IPS-20b (cell line): Measurements from ENCODE around the gene ATAD3A.
"Not testable (repeated sequence)": the region's sequence is repeated elsewhere in the genome, so short reads cannot be mapped to it uniquely, and the experiment has no call there.

ENCODE experiments used
- H3K27ac ChIP-seq: one replicate; pipeline ENCODE4 v1.5.1; 2013; ENCODE audit warnings: low read length
- H3K27me3 ChIP-seq: 2 replicates; pipeline ENCODE4 v1.6.1; 2013; ENCODE audit warnings: mild to moderate bottlenecking, low read length, inconsistent platforms; ENCODE audit not compliant: insufficient read depth
- H3K36me3 ChIP-seq: 2 replicates; pipeline ENCODE4 v1.6.1; 2013; ENCODE audit warnings: low read depth, mild to moderate bottlenecking, inconsistent platforms, low read length, moderate library complexity; ENCODE audit not compliant: insufficient read depth
- H3K4me1 ChIP-seq: 2 replicates; pipeline ENCODE4 v1.6.1; 2013; ENCODE audit warnings: mild to moderate bottlenecking, control low read depth, inconsistent platforms, low read length, moderate library complexity; ENCODE audit not compliant: insufficient read depth
- H3K4me3 ChIP-seq: 2 replicates; pipeline ENCODE4 v1.5.1; 2013; ENCODE audit warnings: mild to moderate bottlenecking, low read length, inconsistent platforms
- H3K9ac ChIP-seq: 2 replicates; pipeline ENCODE4 v1.6.1; 2013; ENCODE audit warnings: low read depth, mild to moderate bottlenecking, inconsistent platforms, low read length, moderate library complexity
- H3K9me3 ChIP-seq: 2 replicates; pipeline ENCODE4 v1.6.1; 2013; ENCODE audit warnings: mild to moderate bottlenecking, low read depth, low read length, inconsistent platforms; ENCODE audit not compliant: insufficient read depth

Gene ATAD3A

DNA sequence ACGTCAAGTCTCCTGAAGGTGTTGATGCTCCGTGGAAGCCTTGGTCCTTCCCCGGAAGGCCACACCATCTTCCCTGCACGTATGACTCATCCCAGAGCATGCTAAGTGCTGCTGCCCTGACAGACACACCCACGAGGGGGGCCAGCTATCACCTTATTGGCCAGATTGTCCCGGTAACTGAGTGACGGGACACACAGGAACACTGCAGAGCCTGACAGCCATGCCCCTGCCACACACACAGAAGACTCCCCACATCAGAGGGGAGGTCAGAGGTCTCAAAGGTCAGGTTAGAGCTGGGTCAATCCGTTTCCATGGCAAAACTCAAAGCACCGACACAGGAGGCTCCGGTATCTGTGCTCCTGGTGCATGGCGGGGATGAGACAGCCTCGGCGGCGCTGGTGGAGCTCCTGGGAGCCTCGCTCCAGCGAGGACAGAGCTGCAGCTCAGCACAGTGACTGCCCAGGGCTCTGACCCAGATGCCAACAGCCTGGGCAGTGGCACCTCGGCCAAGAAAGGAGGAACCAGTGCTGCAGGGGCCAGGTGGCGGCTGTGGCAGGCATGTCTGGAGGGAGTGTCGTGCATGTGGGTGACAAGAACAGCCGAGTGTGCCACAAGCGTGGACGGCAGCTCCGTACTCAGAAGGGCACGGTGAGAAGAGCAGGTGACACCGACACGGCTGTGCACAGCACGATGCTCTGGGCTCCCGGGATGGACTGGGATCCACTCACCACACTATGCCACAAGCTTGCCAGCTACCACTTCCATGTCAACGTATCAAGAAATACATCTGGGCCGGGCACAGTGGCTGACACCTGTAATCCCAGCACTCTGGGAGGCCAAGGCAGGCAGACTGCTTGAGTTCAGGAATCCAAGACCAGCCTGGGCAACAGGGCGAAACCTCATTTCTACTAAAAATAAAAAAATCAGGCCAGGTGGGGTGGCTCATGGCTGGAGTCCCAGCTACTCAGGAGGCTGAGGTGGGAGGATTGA, 43.3 kb downstream of the ATAD3A start:
- Histone ChIP-seq H3K27ac (no peak overlapping the region), H3K36me3 (peaks cover 13% of the 10 kb centered on the region), H3K4me1 (no peaks in the 10 kb centered on the region), H3K4me3 (no peak overlapping the region), H3K27me3 (no peaks in the 10 kb centered on the region), H3K9ac (no peak overlapping the region), H3K9me3 (no peaks in the 10 kb centered on the region)

DNA sequence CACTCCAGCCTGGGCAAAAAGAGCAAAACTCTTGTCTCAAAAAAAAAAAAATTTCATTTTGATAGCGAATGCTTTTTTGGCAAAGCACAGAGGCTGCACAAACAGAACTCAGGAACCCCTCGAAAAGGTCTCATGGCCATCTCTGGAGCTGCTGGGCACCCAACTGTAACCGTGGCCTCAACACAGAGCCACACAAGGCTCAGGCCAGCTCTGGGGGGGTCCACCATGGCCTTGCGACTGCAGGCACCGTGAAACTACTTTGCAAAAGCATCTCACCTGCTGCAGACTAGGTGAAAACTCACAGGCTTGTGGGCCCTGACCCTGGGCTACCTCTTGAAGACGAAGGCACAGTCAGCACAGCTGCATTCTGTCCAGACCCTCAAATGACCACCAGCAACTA, 44.5 kb downstream of the ATAD3A start:
- Histone ChIP-seq H3K27ac (no peak overlapping the region), H3K9me3 (no peaks in the 10 kb centered on the region), H3K36me3 (peaks cover 24% of the 10 kb centered on the region), H3K4me3 (no peak overlapping the region), H3K4me1 (no peaks in the 10 kb centered on the region), H3K9ac (no peak overlapping the region), H3K27me3 (no peaks in the 10 kb centered on the region)

DNA sequence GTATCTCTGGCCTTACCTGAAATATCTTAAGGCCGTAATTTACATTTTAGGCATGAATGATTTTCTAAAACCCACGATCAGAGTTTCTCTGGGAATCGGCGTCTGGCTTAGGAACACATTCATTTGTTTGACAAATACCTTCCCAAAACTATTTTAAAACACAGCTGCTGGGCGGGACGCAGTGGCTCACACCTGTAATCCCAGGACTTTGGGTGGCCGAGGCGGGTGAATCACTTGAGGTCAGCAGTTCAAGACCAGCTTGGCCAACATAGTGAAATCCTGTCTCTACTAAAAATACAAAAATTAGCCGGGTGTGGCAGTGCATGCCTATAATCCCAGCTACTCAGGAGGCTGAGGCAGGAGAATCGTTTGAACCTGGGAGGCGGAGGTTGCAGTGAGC, 45.0 kb downstream of the ATAD3A start:
- H3K27me3 ChIP-seq, H3K4me3 ChIP-seq, H3K9ac ChIP-seq, H3K27ac ChIP-seq, H3K9me3 ChIP-seq, H3K4me1 ChIP-seq: not testable (repeated sequence)
- peaks cover 29% of the 10 kb centered on the region for H3K36me3 ChIP-seq

DNA sequence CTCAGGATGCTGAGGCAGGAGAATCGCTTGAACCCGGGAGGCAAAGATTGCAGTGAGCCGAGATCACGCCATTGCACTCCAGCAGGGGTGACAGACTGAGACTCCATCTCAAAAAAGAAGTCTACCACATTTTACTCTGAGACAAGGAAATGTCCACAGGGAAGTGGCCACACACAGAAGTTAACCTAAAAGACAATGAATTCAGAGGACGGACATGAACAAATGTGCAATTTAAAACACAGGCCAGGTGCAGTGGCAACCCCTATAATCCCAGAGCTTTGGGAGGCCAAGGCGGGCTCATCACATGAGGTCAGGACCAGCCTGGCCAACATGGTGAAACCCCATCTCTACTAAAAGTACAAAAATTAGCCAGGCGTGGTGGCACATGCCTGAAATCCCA, 45.7 kb downstream of the ATAD3A start:
- H3K27ac ChIP-seq, H3K4me1 ChIP-seq, H3K9ac ChIP-seq, H3K27me3 ChIP-seq, H3K9me3 ChIP-seq, H3K4me3 ChIP-seq: not testable (repeated sequence)
- peaks cover 36% of the 10 kb centered on the region for H3K36me3 ChIP-seq

DNA sequence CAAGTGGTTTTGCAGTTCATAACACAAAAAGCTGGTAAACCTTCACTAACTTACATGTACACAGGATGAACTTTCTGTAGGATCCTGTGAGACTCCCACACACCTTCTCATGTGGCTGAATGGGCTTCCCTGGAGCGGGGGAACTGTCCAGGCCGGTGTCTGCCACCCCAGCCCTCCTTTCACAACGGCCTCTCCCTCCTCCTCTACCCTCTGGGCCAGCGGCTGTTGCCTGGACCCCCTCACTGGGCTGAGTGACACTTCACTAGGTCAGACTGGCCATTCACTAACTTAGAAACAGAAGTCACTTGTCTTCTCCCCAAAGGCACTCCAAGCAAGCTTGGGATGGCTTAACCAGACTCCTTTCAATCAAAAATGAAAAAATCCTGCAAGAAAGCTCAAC, 46.6 kb downstream of the ATAD3A start:
- H3K9ac ChIP-seq, result no peak overlapping the region
- H3K27me3 ChIP-seq, result no peaks in the 10 kb centered on the region
- H3K4me3 ChIP-seq, result no peak overlapping the region
- H3K27ac ChIP-seq, result no peak overlapping the region
- no peaks in the 10 kb centered on the region for H3K9me3 ChIP-seq
- peaks cover 45% of the 10 kb centered on the region for H3K36me3 ChIP-seq
- H3K4me1 ChIP-seq, result no peaks in the 10 kb centered on the region

DNA sequence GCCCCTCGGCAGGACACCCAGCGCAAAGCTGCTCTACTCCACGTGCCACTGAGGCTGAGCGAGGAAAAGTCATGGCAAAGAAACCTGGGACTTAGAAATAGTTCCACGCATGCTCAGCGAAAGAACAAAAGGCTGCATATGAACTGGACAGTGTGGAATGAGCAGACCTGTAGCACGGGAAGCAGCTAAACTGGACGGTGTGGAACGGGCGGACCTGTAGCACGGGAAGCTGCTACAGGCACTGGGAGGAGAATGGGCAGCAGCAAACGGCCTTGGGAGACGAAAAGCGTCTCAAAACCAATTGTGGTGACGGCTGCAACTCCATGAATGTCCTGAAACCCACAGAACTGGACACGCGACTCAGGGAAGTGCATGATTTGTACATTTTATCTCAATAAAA, 47.1 kb downstream of the ATAD3A start:
- H3K9ac ChIP-seq, result no peak overlapping the region
- no peak overlapping the region for H3K27ac ChIP-seq
- no peak overlapping the region for H3K4me3 ChIP-seq
- no peaks in the 10 kb centered on the region for H3K9me3 ChIP-seq
- no peaks in the 10 kb centered on the region for H3K4me1 ChIP-seq
- peaks cover 50% of the 10 kb centered on the region for H3K36me3 ChIP-seq
- H3K27me3 ChIP-seq, result no peaks in the 10 kb centered on the region

DNA sequence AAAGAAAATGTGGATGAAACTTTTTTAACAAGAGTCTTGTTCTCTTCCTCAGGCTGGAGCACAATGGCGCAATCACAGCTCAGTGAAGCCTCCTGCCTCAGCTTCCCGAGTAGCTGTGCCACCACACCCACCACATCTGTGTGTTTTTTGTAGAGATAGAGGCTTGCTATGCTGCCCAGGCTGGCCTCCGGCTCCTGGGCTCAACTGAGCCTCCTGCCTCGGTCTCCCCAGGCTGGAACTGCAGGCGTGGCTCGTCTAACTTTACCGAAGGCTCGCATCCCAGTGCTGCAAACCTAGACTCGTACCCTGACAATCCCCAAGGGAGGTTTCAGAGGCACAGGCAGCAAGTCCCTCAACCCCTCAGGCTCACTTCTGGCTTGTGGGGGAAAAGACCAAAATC, 48.2 kb downstream of the ATAD3A start:
- no peaks in the 10 kb centered on the region for H3K27me3 ChIP-seq
- H3K4me1 ChIP-seq, result no peaks in the 10 kb centered on the region
- peaks cover 59% of the 10 kb centered on the region for H3K36me3 ChIP-seq
- H3K4me3 ChIP-seq, result no peak overlapping the region
- H3K9ac ChIP-seq, result no peak overlapping the region
- no peak overlapping the region for H3K27ac ChIP-seq
- H3K9me3 ChIP-seq, result no peaks in the 10 kb centered on the region

DNA sequence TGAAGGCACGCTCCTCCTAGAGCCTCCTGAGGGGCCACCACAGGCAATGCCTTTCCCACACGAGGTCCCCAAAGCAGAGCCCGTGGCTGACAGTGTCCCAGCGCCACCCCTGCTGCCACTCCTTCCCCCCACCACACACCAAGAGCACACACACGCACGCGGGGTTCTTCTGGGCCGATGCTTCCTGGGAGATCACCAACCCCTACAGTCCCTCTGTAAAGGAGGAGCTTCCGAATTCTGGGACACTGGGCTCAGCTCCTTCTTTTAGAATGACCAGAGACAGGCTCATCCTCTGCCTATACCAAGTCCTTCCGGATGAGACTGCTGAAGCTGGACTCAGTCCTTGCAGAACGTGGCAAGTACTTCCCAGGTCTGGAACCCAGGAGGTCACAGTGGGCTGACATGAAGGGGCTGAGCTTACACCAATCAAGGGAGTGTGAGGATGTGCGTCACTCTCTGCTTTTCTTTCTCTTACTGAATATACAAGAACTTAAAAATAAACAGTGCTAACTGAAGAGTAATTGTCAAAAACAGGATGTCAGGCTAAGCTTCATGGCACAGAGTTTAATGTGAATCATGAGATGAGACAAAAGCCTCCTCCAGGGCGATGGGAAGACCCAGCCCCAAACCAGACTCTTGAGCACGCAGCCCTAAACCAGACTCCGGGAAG, 50.0 kb downstream of the ATAD3A start:
- H3K4me1 ChIP-seq, result no peaks in the 10 kb centered on the region
- H3K4me3 ChIP-seq, result no peak overlapping the region
- H3K36me3 ChIP-seq, result peaks cover 69% of the 10 kb centered on the region
- no peaks in the 10 kb centered on the region for H3K27me3 ChIP-seq
- no peaks in the 10 kb centered on the region for H3K9me3 ChIP-seq
- no peak overlapping the region for H3K27ac ChIP-seq
- H3K9ac ChIP-seq, result no peak overlapping the region

DNA sequence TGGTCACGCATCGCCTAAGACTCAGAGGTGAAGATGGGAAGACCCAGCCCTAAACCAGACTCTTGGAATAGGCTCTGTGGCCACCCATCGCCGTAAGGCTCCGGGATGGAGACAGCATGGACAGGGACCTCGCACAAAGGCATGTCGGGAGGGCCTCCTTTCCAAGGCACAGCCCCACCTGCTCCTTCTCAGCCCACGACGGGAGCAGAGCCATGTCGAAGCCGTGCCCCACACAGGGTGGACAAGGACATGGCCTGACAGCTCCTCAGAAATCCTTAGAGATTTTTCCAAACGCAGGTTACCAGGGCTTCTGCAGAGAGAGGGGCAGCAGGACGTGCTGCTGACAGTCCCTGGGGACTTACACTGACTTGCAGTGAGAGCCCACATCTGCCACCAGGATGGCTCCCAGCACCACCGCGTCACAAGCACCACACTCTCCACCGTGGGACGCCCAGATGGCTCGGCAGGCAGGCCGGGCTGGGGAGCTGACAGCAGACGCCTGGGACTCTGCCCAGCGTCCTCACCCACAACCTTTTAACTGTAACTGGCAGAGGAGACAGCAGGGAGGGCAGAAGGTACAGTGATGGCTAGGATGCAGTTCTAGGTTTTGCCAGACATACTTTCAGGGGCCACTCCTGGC, 50.7 kb downstream of the ATAD3A start:
- Histone ChIP-seq H3K4me3 (no peak overlapping the region), H3K27me3 (no peaks in the 10 kb centered on the region), H3K9me3 (no peaks in the 10 kb centered on the region), H3K27ac (no peak overlapping the region), H3K36me3 (peaks cover 69% of the 10 kb centered on the region), H3K9ac (no peak overlapping the region), H3K4me1 (no peaks in the 10 kb centered on the region)

DNA sequence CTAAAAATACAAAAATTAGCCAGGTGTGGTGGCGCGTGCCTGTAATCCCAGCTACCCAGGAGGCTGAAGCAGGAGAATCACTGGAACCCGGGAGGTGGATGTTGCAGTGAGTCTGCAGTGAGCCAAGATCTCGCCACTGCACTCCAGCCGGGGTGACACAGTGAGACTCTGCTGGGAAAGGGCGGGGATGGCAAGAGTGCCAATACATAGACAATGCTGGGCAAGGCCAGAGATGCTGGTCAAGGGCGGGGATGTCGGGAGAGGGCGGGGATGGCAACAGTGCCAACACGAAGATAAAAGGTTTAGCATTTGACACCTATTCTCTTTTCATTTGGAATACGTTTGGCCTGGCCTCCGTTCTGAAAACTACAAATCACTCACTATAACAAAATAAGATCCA, 51.7 kb downstream of the ATAD3A start:
- no peaks in the 10 kb centered on the region for H3K9me3 ChIP-seq
- H3K36me3 ChIP-seq, result peaks cover 65% of the 10 kb centered on the region
- H3K27me3 ChIP-seq, result no peaks in the 10 kb centered on the region
- no peak overlapping the region for H3K27ac ChIP-seq
- no peak overlapping the region for H3K9ac ChIP-seq
- H3K4me1 ChIP-seq, result no peaks in the 10 kb centered on the region
- no peak overlapping the region for H3K4me3 ChIP-seq

DNA sequence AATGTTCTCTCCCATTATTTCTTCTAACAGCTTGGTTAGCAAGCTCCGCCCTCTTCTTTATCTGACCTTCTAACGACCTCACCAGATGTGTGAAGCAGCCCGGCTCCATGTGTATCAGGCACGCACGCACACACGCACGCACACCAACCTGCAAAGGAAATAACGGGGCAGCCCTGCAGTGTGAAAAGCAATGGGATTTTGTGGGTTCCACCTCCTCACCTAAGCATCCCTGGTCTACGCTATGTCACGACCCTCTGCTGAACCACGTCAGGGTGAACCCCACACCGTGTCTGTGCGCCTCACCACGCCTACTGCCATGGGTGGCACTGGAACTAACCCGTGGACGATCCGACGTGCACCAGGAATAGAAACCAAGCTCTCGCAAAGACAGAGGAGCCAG, 52.3 kb downstream of the ATAD3A start:
- Histone ChIP-seq H3K27ac (no peak overlapping the region), H3K4me1 (no peaks in the 10 kb centered on the region), H3K36me3 (peaks cover 63% of the 10 kb centered on the region), H3K27me3 (no peaks in the 10 kb centered on the region), H3K4me3 (no peak overlapping the region), H3K9ac (no peak overlapping the region), H3K9me3 (no peaks in the 10 kb centered on the region)

DNA sequence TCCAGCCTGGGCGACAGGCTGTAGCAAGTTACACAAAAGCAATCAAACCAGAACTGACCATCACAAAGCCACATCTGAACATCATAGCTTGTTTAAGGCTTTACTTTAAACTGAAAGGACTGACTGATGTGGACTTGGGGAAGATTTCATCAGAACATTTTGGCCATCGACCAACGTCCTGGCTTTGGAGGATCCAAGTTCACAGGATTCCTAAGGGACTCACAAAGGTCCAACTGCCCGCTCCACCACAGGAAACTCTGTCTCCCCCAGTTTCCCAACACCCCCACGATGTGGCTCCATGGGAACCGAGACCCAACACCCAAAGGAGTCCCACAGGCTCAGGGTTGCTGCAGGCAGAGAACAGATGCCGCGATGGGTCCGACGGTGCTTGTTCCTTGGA, 53.4 kb downstream of the ATAD3A start:
- Histone ChIP-seq H3K9me3 (no peaks in the 10 kb centered on the region), H3K27ac (no peak overlapping the region), H3K27me3 (no peaks in the 10 kb centered on the region), H3K4me3 (no peak overlapping the region), H3K4me1 (no peaks in the 10 kb centered on the region), H3K36me3 (peaks cover 68% of the 10 kb centered on the region), H3K9ac (no peak overlapping the region)
